ENCODE results near the gene TIMP2. TPM values are rescaled to one million over a fixed set of nuclear protein-coding genes. Genes with fewer than 3 reads are reported as not detected.

Gene TIMP2
- total and polyA plus RNA-seq, 2 of the 8 experiments (the other 6 are each of a cell fraction or from before 2014, with no cell fraction given), result 18.2 to 43.3 TPM

GRCh38 chr17:78937561-78937960 is 12.4 kb upstream of the TIMP2 start:
- Histone ChIP-seq H2AK5ac (ENCODE audit: low read depth, low read length) (no peak overlapping the region), H3K9me3 (ENCODE audit: insufficient read depth in 2 of 2, low read depth in 1 of 2, low read length in 1 of 2) (no peaks in the 10 kb centered on the region), H3K27me3 (replicated peaks in 1 of 4; ENCODE audit: control insufficient read depth in 3 of 4, extremely low read depth in 1 of 4, insufficient read depth in 3 of 4, low read length in 3 of 4) (no peaks in the 10 kb centered on the region; a peak in 1 of 7 replicates), H2BK12ac (ENCODE audit: low read depth, low read length) (no peak overlapping the region), H3K23me2 (ENCODE audit: low read depth, low read length) (no peaks in the 10 kb centered on the region), H3K23ac (ENCODE audit: insufficient read length) (no peak overlapping the region), H2BK20ac (ENCODE audit: low read length) (no peak overlapping the region), H2BK120ac (replicated peaks; ENCODE audit: low read depth, low read length) (no peak overlapping the region), H3K27ac (ENCODE audit: low read depth, low read length) (no peak overlapping the region), H3K56ac (replicated peaks; ENCODE audit: insufficient read length, low read depth, low read length) (no peak overlapping the region), H3K36me3 (ENCODE audit: control insufficient read depth in 2 of 4, insufficient read depth in 4 of 4, low read length in 3 of 4) (no peaks in the 10 kb centered on the region), H3K79me2 (ENCODE audit: control insufficient read depth in 1 of 2, insufficient read depth in 2 of 2, low read length in 2 of 2) (no peaks in the 10 kb centered on the region), H4K8ac (ENCODE audit: extremely low read depth, insufficient read depth, low read length) (no peak overlapping the region), H3K4ac (replicated peaks; ENCODE audit: insufficient read length, low read depth, low read length) (no peak overlapping the region), H3K4me2 (ENCODE audit: insufficient read depth in 1 of 2, low read depth in 2 of 2, low read length in 2 of 2) (no peak overlapping the region), H3K18ac (ENCODE audit: extremely low read depth, low read length) (no peak overlapping the region), H3K4me1 (replicated peaks in 1 of 4; ENCODE audit: control insufficient read depth in 3 of 4, insufficient read depth in 4 of 4, low read length in 3 of 4) (peaks cover 0 to 19% (median 8%) of the 10 kb centered on the region in 4 experiments; a peak in 5 of 7 replicates), H3K9ac (replicated peaks in 1 of 4; ENCODE audit: extremely low read depth in 1 of 4, low read depth in 3 of 4, low read length in 3 of 4) (no peak overlapping the region), H4K20me1 (replicated peaks in 1 of 2; ENCODE audit: control insufficient read depth in 1 of 2, insufficient read depth in 2 of 2, low read length in 2 of 2) (no peaks in the 10 kb centered on the region), H4K5ac (ENCODE audit: insufficient read length, low read depth, low read length) (no peak overlapping the region), H3K79me1 (ENCODE audit: low read depth, low read length) (no peaks in the 10 kb centered on the region), H3K4me3 (ENCODE audit: extremely low read depth in 1 of 4, insufficient read depth in 2 of 4, low read depth in 3 of 4, low read length in 4 of 4) (no peak overlapping the region), H3K14ac (ENCODE audit: insufficient read length) (no peak overlapping the region), H2BK5ac (ENCODE audit: low read depth, low read length) (no peak overlapping the region), H4K91ac (replicated peaks; ENCODE audit: insufficient read length, low read length) (no peak overlapping the region), H2BK15ac (ENCODE audit: low read length) (no peak overlapping the region), H2AFZ (ENCODE audit: low read length) (no peak overlapping the region)
- DNase-seq (ENCODE audit: low read depth in 1 of 2, low spot score in 2 of 2), result no peak
- 95% methylated on average over 11 of the region's 11 CpGs; no CpG with 5 or more reads in 1 of the 2 experiments for WGBS, 2 experiments (ENCODE audit: extremely low coverage in 1 of 2, insufficient coverage in 1 of 2, insufficient read length in 1 of 2, insufficient replicate concordance in 2 of 2, low coverage in 1 of 2, low lambda C conversion rate in 2 of 2, missing lambda C conversion rate in 1 of 2)
- FAIRE-seq, result no peak
- CTCF ChIA-PET (ENCODE audit: partially characterized antibody), result interaction anchor here (0.6 to 6.5 kb wide), 8 partner anchors 8 to 94 kb away, joined by 3 to 35 read pairs (median 4); no protein-coding TSS in a partner anchor
- TF ChIP-seq NANOG (IDR thresholded peaks at IDR 0.05; ENCODE audit: insufficient read depth, low read depth, low read length, poor library complexity, severe bottlenecking) (no peak), KDM5A (IDR thresholded peaks at IDR 0.05; ENCODE audit: low read length) (no peak), YY1 (IDR thresholded peaks at IDR 0.05; ENCODE audit: low read depth, low read length) (no peak), PHF8 (conservative IDR thresholded peaks at IDR 0.05; ENCODE audit: low read depth, low read length) (no peak), POLR2AphosphoS5 (IDR thresholded peaks at IDR 0.05; ENCODE audit: low read depth, low read length) (no peak), BRCA1 (IDR thresholded peaks at IDR 0.05; ENCODE audit: low read depth, low read length) (no peak), TCF12 (IDR thresholded peaks at IDR 0.05; ENCODE audit: low read depth, low read length) (no peak), CHD1 (IDR thresholded peaks at IDR 0.05; ENCODE audit: low read depth, low read length) (no peak), RXRA (IDR thresholded peaks at IDR 0.05; ENCODE audit: insufficient read depth, low read depth, low read length) (no peak), CBX5 (IDR thresholded peaks at IDR 0.05; ENCODE audit: low read depth, low read length) (no peak), SIX5 (IDR thresholded peaks at IDR 0.05; ENCODE audit: low read depth, low read length) (no peak)
- POLR2A ChIA-PET (ENCODE audit: partially characterized antibody), result no interaction called here

All from H1 (cell line).